Stimulated activated CD4-positive, alpha-beta T cell treated with anti-CD3 and anti-CD28 coated beads, Interleukin-2, amount 100 ng/mL, for 24 hours (primary cell): ENCODE results near the gene ANKRD12.

Experiments used
- DNase-seq, 2 donors: peaks; one replicate each; pipeline ENCODE4 v3.0.0-alpha.2; 2020

ANKRD12 gene

GRCh38 chr18:9234528-9234927, 97.9 kb downstream of the ANKRD12 start:
- DNase-seq, result no peak

- no peak for DNase-seq
Measured at GRCh38 chr18:9237981-9238380, 101.4 kb downstream of the ANKRD12 start.

- DNase-seq, result no peak
Measured at GRCh38 chr18:9239720-9240119, 103.1 kb downstream of the ANKRD12 start.

- no peak for DNase-seq
Measured at GRCh38 chr18:9240270-9240669, 103.7 kb downstream of the ANKRD12 start.

GRCh38 chr18:9243029-9243428, 106.4 kb downstream of the ANKRD12 start:
- no peak for DNase-seq

- no peak for DNase-seq
Measured at GRCh38 chr18:9244376-9244775, 107.8 kb downstream of the ANKRD12 start.

GRCh38 chr18:9248661-9249060, 112.1 kb downstream of the ANKRD12 start:
- no peak for DNase-seq

GRCh38 chr18:9249254-9249653, 112.7 kb downstream of the ANKRD12 start:
- DNase-seq, result no peak

- DNase-seq, result no peak
Measured at GRCh38 chr18:9259173-9259572, 122.6 kb downstream of the ANKRD12 start.

- DNase-seq, result no peak
Measured at GRCh38 chr18:9260388-9261380, 124.1 kb downstream of the ANKRD12 start.

- DNase-seq, result no peak
Measured at GRCh38 chr18:9263264-9263663, 126.7 kb downstream of the ANKRD12 start.

- peak in 1 of 2 donors; percentile 6 for DNase-seq
Measured at GRCh38 chr18:9264797-9265196, 128.2 kb downstream of the ANKRD12 start.

GRCh38 chr18:9273221-9273620, 136.6 kb downstream of the ANKRD12 start:
- DNase-seq, result no peak

GRCh38 chr18:9275890-9276289, 139.3 kb downstream of the ANKRD12 start:
- no peak for DNase-seq

GRCh38 chr18:9278028-9278427, 141.4 kb downstream of the ANKRD12 start:
- no peak for DNase-seq

- no peak for DNase-seq
Measured at GRCh38 chr18:9280849-9281248, 144.3 kb downstream of the ANKRD12 start.

GRCh38 chr18:9281780-9282179, 145.2 kb downstream of the ANKRD12 start:
- no peak for DNase-seq

- DNase-seq, result no peak
Measured at GRCh38 chr18:9283791-9284190, 147.2 kb downstream of the ANKRD12 start.

- DNase-seq, result no peak
Measured at GRCh38 chr18:9285604-9286003, 149.0 kb downstream of the ANKRD12 start.

- no peak for DNase-seq
Measured at GRCh38 chr18:9287036-9287435, 150.5 kb downstream of the ANKRD12 start.

GRCh38 chr18:9289698-9290097, 153.1 kb downstream of the ANKRD12 start:
- DNase-seq, result no peak

- DNase-seq, result no peak
Measured at GRCh38 chr18:9290156-9290555, 153.6 kb downstream of the ANKRD12 start.

- no peak for DNase-seq
Measured at GRCh38 chr18:9292047-9292446, 155.5 kb downstream of the ANKRD12 start.

- DNase-seq, result no peak
Measured at GRCh38 chr18:9293948-9294347, 157.4 kb downstream of the ANKRD12 start.
